NCI-H345 treated with DMSO at 0.1 percent for 48 hours (cell line): ENCODE data around the gene AUTS2.
"Not testable (repeated sequence)": the region's sequence is repeated elsewhere in the genome, so short reads cannot be mapped to it uniquely, and the experiment has no call there.

ENCODE experiments used
- DNase-seq: peaks from one replicate; lab custom pipeline; 2025; ENCODE audit not compliant: unreplicated experiment; lab: John Stamatoyannopoulos, UW

Gene AUTS2

DNA sequence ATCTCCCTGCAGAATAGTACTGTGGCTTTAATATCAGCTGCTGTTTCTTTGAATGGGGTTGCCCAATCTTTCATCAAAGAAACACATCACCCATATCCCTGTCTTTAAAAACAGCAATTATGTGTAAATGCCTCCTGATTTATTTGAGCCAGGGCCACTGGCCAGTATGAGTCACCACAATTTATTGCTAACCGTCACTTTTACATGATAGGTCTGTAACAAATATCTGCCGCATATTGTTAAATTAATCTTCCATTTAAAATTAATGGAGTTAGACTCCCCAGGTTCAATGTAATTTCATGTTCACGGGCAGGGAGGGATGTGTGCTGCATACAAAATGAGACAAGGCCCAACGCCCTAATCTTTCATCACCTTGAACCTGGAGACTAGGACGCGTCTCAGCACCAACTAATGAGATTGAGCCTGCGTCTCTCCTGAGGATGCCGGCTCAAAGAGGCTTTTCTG lies 673.4 kb downstream of the AUTS2 start:
- DNase-seq, result no peak

DNA sequence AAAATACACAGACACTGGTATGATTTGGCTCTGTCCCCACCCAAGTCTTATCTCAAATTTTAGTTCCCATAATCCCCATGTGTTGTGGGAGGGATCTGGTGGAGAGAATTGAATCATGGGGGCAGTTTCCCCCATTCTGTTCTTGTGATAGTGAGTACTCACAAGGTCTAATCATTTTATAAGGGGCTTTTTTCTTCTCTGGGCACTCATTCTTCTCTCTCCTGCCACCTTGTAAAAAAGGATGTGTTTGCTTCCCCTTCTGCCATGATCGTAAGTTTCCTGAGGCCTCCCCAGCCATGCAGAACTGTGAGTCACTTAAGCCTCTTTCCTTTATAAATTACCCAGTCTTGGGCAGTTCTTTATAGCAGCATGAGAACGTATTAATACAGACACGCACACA lies 677.3 kb downstream of the AUTS2 start:
- DNase-seq, result not testable (repeated sequence)

DNA sequence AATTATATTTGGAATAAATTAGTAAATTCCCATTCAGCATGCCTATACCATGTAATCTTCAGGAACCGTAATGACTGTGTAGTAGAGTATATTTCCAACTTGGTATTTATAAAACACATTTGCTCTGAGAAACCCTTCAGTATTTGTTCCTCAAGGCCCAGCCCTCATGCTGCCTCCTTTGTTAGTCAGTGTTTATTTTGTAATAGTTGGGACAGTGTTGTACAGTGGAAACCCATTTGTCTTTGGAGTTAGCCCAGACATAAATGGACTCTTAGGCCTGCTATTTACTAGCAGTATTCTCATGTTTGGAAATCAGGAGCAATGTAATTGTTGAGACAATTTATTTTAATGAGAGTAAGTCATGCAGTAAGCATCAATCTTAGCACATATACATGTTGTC lies 686.9 kb downstream of the AUTS2 start:
- no peak for DNase-seq

- DNase-seq, result no peak
These were observed 687.6 kb downstream of the AUTS2 start for GRCh38 chr7:70285854-70286253.

- no peak for DNase-seq
These were observed 690.6 kb downstream of the AUTS2 start for GRCh38 chr7:70288781-70289456.

- DNase-seq, result no peak
These were observed 694.4 kb downstream of the AUTS2 start for GRCh38 chr7:70292716-70293115.

DNA sequence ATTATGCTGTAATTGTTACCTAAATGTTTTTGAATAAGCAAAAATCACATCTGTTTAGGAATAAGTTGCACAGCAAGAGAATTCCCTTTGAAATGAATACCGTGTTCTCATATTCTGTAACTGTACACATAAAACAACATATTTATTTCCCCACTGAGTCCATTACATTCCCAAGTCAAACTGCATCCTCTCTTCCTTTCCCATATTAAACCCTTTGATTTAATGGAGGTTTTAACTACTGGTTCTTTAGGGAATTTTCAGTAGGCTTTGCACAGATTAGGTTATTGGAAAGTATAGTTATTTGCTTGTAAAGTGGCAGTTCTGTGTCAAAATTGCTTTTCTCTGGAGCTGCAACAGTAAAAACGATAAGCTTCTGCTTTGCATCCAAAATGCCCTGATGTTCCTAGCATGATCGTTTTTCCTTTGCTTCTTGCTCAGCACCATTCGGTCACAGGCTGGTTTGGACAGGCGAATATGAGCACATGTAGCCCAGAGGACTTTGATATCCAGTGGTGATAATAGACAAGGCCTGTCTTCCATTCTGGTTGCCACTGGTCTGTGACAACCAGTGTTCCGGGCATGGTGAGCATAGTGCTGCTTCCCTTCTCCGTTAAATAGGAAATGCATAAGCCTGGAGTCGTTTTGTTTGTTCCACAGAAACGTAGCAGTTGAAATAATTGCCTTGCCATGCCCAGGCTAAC lies 696.1 kb downstream of the AUTS2 start:
- no peak for DNase-seq

- no peak for DNase-seq
These were observed 700.7 kb downstream of the AUTS2 start for GRCh38 chr7:70298780-70299471.

DNA sequence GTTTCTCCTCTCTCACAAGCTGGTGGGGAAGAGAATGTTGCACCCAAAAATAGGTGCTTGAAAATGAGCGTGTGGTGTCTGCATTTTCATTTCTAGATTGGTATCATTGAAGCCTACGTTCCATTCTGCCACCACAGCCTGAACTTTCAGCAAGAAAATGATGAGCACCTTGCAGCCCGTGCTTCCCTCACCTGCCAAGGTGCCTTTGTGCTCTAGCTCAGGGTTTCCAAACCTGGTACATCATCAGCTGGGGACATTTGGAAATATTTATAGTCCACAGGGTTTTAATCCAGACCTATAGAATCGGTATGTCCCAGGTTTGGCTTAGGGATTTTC lies 701.2 kb downstream of the AUTS2 start:
- no peak for DNase-seq

- DNase-seq, result no peak
These were observed 703.5 kb downstream of the AUTS2 start for GRCh38 chr7:70301673-70302185.

- DNase-seq, result no peak
These were observed 705.0 kb downstream of the AUTS2 start for GRCh38 chr7:70303309-70303708.

GRCh38 chr7:70303780-70304179 lies 705.5 kb downstream of the AUTS2 start:
- no peak for DNase-seq

DNA sequence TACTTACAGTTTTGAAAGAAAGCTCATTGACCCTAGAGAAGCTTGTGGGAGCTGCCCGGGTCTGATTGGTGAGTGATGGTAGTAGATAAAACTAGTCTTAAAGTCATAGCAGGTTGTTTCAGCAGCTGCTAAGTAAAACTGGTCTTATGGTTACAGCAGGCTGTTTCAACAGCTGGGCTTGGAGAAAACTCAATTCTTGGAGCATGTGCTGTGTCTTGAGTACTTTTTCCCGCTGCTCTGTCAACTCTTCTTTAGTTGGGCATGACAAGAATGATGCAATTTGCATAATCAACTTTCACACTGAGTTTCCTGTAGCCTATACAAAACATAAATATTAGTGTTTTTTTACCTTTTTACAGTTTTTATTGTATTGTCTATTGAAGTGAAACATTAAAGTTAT lies 707.9 kb downstream of the AUTS2 start:
- DNase-seq, result no peak

- DNase-seq, result no peak
These were observed 709.4 kb downstream of the AUTS2 start for GRCh38 chr7:70307544-70308106.

- DNase-seq, result no peak
These were observed 714.1 kb downstream of the AUTS2 start for GRCh38 chr7:70312336-70312735.

- no peak for DNase-seq
These were observed 715.0 kb downstream of the AUTS2 start for GRCh38 chr7:70313271-70313670.

DNA sequence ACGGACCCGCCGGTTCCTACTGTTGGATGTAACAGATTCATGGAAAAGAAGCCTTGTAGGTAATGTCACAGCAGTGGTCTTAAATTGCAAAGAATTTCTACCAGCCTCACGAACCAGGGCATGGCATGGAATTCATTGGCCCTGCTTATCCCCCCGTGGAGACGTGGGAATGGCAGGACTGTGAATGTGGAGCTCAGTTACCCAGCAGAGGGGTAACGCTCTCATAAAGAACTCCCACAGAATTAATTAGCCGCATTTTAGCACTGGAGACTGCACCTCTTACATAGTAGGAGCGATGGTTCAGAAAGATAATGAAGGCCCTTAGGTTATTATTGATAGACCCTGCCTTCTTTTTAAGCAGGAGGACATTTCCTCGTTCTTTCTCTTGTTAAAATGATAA lies 715.4 kb downstream of the AUTS2 start:
- DNase-seq, result no peak

- no peak for DNase-seq
These were observed 715.9 kb downstream of the AUTS2 start for GRCh38 chr7:70314221-70314620.

DNA sequence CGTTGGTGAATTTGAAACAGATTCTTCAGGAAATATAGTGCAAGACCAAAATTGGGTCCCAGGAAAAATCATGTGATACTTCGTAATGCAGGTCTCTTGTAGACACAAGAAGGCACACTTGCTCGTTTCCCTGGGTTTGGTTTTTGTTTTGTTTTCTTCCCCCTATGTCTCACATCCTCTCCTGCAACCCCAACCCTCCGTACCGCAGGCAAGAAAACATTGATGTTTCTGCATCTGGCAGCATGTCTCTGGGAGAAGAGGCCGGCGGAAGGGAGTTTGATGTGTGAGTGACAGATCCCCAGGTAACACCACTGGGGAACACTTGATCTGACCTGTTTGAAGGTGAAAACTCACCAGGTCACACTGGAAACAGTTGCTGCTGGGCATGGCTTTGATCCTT lies 718.5 kb downstream of the AUTS2 start:
- DNase-seq, result no peak

DNA sequence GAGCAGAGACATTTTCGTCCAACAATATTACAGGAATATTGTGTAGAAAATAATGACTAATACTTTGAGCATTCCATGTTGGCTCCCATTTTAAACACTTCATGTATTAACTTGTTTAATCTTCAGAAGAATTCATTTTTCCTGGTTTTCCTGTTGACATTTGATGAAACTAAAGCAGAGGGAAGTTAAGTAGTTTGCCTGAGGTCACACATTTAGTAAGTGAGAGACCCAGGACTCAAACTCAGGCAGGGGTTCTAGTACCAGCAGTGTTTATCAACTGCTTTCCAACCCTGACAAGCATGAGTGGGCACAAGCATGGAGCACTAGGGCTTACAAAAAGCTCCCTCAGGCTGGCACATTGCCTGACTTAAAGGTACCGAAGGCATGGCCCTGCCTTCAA lies 719.1 kb downstream of the AUTS2 start:
- no peak for DNase-seq

GRCh38 chr7:70318511-70318910 lies 720.2 kb downstream of the AUTS2 start:
- no peak for DNase-seq

DNA sequence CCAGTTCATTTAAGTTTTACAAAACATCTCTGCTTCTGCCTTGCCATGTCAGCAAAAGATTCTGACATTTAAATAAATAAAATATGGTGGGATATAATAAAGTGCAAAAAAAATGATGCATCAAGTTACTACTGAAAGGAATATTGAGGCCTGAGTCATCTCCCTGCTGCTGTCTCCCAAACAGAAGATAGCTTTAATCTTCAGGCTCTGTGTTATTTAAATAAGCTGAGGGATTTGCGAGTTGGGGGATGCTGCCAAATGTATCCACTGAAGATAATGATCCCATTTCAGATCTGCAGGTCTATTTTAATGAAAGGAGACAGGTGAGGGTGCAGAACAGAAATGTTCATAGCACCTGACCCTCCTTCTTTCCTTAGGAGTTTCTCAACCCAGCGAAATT lies 720.8 kb downstream of the AUTS2 start:
- no peak for DNase-seq
